Stimulated activated CD8-positive, alpha-beta memory T cell treated with anti-CD3 and anti-CD28 coated beads, Interleukin-4, amount 100 ng/mL, for 48 hours (primary cell): ENCODE measurements around the gene SEC63.
"Not testable (repeated sequence)": the region's sequence is repeated elsewhere in the genome, so short reads cannot be mapped to it uniquely, and the experiment has no call there.

Experiments used
- DNase-seq: peaks from one replicate; pipeline ENCODE4 v3.0.0-alpha.2; 2020

Gene SEC63

GRCh38 chr6:107926697-107927544, 31.1 kb downstream of the SEC63 start:
- not testable (repeated sequence) for DNase-seq

- no peak for DNase-seq
Observed at GRCh38 chr6:107917451-107918375, 40.3 kb downstream of the SEC63 start.

DNA sequence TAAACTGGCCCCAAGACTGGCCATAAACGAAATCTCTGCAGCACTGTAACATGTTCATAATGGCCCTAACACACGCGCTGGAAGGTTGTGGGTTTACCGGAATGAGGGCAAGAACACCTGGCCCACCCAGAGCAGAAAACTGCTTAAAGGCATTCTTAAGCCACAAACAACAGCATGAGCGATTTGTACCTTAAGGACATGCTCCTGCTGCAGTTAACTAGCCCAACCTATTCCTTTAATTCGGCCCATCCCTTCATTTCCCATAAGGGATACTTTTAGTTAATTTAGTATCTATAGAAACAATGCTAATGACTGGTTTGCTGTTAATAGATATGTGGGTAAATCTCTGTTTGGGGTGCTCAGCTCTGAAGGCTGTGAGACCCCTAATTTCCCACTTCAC, 41.0 kb downstream of the SEC63 start:
- DNase-seq, result not testable (repeated sequence)

DNA sequence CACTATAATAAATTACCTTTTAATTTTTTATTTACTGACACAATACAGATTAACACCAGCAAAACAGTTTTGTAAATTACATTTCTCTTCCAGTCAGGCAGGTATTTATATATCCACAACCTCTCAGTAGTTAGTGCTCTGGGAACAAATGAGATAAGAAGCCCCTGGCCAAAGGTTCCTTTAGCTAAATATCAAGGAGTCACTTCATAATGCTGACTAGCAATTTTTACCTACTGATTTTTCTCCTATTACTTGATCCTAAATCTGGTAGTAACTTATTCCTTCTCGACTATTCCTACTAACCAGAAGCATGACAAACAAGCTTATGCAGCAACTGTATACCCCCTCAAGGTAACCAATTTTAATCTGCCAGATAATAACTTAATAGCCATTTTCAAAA, 46.3 kb downstream of the SEC63 start:
- no peak for DNase-seq

DNA sequence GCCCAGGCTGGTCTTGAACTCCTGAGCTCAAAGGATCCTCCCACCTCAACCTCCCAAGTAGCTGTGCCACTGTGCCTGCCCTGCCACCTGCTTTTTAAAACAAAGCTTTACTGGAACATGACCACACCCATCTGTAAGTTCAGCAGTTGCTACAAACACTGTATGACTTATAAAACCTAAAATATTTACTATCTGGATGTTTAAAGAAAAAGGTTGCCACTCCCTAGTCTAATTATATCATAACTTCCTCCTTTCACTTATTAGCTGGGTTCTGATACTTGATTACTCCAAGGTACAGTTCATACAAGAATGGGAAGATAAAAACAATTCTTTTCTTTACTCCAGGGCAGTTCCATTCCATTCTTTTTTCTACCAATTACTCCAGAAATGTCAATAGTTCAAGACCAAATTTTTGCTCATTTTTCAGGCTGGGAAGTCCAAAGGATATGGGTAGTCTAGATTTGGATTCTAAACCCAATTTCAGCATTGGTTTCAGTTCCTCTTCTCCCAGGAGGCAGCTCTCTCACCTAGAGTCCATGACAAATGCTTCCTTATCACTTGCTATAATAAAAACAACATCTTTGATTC, 63.1 kb downstream of the SEC63 start:
- no peak for DNase-seq

- DNase-seq, result not testable (repeated sequence)
Observed at GRCh38 chr6:107890431-107890830, 67.6 kb downstream of the SEC63 start.

GRCh38 chr6:107885950-107886349, 72.1 kb downstream of the SEC63 start:
- DNase-seq, result not testable (repeated sequence)

DNA sequence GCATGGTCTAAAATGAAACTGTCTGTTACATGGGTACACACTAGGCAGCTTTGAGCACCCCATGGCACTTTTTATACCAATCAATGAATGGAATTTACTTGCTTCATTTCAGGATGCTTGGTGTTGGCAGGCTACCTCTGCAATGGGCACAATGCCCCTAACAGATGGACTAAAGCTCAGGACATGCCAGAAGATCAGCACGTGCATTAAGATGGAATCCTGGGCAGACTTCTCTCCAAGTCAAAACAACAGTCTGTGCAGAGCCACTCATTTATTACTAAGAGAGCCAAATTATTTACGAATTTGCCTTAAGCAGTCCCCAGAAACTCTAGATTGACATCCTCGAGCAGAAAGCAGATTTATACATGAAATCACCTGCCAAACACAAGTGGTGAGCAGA, 78.1 kb downstream of the SEC63 start:
- DNase-seq, result no peak

- no peak for DNase-seq
Observed at GRCh38 chr6:107877968-107878367, 80.0 kb downstream of the SEC63 start.

DNA sequence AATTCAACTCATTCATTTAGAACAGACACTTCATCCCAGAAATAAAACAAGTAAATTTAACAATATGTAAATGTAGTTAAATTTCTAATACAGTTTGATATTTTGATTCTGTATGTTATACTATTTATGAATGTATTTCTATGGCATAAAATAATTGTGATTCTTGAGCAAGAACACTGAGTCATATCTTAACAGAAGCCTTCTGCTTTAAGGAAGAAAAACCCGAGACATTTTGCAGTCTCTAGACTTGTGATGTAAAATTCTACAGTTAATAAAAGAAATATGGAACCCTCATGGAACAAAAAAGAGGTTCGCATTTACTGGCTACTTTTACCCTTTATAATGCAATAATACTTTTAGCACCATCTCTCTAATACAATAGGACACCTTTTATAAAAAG, 86.0 kb downstream of the SEC63 start:
- DNase-seq, result no peak

DNA sequence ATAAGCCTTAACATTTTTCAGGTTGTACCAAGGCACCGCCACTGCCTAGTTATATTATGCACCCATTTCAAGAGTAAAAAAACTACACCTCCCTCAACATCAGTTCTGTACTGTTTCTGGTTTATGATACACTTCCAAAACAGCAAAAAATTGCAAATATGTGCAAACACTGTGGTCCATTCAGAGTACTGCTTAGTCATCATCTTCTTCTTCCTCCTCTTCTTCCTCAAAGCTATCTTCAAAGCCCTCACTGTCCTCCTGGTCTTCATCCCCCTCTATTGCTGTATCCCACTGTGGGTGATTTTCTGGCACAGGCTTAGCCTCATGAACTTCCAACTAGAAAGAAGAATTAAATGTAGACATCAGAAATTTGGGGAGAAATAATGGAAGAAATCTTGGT, 86.5 kb downstream of the SEC63 start:
- not testable (repeated sequence) for DNase-seq

- DNase-seq, result no peak
Observed at GRCh38 chr6:107871016-107871415, 87.0 kb downstream of the SEC63 start.

DNA sequence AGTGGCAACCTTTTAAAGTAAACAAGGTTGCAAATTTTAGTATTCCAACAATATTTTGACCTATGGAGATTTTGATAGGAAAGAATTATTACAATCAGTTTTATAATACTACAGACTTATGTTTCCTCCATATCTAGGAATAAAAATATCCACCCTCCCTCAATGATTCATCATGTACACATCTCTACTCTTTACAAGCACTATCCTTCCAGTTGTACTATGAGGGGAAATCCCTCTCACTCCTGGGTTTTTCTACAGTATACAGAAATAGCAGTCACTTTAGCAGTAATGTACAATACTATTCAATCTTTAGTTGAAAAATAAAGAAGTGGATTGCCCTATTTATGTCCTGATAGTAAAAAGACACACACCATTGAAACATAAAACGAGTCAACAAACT, 87.6 kb downstream of the SEC63 start:
- no peak for DNase-seq

DNA sequence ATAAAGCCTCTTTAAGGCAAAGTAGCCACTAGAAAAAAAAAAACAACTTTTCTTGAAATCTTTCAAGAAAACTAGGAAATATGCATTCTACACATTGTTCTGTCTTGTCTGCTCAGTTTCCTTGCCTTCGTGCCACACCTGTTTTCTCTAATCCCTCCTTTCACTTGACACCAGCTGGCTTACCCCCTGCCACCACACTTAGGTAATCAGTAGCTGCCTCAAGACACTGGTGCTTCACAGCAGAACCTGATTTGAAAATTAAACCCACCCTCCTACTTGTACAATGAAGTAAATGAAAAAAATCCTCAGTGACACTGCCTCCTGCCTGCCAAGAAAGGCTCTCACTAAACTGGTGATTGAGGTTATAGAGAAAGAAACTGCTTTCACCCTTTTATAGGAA, 88.1 kb downstream of the SEC63 start:
- DNase-seq, result no peak

DNA sequence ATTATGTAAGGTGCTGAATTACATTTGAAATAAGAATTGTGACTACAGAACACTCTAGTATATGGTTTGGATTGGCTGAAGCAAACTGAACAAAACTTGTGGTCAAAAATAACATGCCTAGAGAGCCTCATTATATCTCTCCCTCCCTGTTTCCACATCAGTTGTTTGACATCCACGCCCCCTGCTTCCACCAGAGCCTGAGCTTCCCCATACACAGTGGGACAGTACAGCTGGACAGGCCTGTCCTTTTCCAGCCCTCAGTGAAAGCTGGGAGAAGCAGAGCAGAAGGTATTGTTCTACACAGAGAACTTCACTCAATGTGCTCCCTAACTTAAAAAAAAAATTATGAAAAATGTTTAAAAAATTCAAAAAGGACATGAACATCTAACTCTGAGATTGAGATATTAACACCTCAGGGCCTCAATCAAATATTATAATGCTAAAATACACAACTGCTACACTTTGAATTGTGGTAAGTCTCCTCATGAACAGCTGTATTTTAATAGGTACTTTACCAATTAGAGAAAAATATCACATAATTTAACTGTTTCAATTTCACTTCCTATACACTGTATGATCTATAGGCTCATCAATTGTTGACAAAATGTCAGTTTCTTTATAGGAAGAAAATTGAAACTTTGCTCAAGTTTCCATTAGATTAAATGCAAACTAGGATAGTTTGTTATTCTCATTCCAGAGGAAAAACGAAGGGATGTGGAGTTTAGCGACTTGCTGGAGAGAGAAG, 89.0 kb downstream of the SEC63 start:
- no peak for DNase-seq

GRCh38 chr6:107867302-107867615, 90.7 kb downstream of the SEC63 start:
- DNase-seq, result no peak

- no peak for DNase-seq
Observed at GRCh38 chr6:107866606-107867301, 91.3 kb downstream of the SEC63 start.

DNA sequence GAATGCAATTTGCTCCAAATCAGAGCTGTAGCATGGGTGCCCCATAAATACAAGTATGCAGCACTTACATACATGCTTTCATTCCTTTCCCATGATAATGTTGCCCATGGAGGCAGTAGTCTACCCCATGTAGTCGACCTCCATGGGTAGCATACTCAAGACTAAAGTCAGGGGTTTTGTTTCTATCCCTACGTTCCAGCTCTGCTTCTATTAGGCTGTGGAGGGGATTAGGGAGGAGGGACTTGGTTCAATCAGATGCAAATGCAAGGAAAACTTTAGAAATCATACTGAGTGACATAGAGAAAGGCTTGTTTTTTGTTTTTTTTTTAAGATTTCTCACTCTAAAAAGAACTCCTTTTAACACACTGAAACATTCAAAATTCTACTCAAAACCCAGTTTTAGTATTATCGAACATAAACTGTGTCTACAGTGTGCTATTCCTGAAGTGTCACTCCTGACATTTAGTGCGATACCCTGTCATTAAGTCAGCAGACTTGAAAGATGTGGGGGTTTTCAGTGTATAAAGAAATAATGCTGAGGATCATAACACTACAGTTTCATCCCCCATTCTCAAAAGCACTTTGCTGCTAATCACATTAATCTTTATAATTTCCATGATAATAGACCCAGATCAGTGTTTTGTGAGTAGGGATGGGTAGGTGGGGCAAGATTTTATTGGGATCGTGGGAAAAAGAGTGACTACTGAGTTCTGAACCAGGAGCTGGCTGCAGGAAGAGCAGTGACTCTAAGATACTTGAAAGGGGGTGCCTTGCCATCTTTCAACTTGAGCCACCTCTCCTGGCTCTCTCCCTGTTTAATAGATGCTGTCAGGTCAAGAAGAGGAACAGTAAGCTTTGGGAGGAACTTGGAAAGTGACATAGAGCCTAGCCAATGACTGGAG, 93.5 kb downstream of the SEC63 start:
- DNase-seq, result no peak

DNA sequence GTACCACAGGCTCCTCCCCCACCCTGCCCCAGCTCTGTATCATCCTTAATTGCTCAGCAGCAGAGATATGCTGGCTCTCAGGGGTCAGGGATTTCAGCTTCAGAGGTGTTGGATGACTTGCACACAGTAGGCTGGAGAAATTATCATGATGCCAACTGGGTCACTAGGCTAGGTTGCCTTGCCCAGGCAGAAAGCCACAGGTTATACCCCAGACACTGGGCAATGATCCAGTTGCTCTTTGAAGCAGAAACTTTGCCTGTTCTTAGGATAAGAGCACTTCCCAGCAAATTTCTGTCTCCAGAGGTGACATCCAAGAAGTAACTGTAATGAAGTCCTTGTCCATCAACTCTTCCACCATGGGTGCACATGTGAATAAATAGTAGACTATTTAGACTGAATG, 95.6 kb downstream of the SEC63 start:
- DNase-seq, result no peak

GRCh38 chr6:107860963-107861362, 97.0 kb downstream of the SEC63 start:
- DNase-seq, result not testable (repeated sequence)

- not testable (repeated sequence) for DNase-seq
Observed at GRCh38 chr6:107860144-107860543, 97.9 kb downstream of the SEC63 start.
